Activated T-cell treated with anti-CD3 and anti-CD28 coated beads for 24 hours (primary cell): ENCODE data around the gene AJM1.
A peak's percentile ranks its signal among the peaks of the same experiment; 100 is the strongest.
"Not testable (repeated sequence)": the region's sequence is repeated elsewhere in the genome, so short reads cannot be mapped to it uniquely, and the experiment has no call there.

Experiments
- DNase-seq: peaks from one replicate; pipeline ENCODE4 v3.0.0-alpha.2; 2020; ENCODE audit warnings: low read depth

AJM1 gene

GRCh38 chr9:136831720-136832104 lies 10.6 kb upstream of the AJM1 start:
- DNase-seq, result no peak

DNA sequence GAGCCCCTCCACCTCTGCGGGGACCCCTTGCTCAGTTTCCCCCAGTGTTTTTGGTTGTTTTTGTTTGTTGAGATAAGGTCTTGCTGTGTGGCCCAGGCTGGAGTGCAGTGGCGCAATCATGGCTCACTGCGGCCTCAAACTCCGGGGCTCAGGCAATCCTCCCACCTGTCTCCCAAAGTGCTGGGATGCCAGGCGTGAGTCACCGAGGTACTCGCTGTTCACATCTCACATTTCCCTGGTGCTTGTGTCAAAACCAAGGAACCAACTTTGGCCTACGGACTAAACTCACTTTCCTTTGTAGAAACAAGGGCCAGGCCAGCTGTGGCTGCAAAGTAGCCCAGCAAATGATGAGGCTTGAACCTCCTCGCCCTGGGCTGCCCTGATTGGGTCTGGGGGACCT lies 9.7 kb upstream of the AJM1 start:
- no peak for DNase-seq

- not testable (repeated sequence) for DNase-seq
Observed at GRCh38 chr9:136833381-136834048, 8.8 kb upstream of the AJM1 start.

GRCh38 chr9:136835162-136835931 lies 6.9 kb upstream of the AJM1 start:
- DNase-seq, result no peak

GRCh38 chr9:136835932-136836904 lies 6.1 kb upstream of the AJM1 start:
- DNase-seq, result no peak

DNA sequence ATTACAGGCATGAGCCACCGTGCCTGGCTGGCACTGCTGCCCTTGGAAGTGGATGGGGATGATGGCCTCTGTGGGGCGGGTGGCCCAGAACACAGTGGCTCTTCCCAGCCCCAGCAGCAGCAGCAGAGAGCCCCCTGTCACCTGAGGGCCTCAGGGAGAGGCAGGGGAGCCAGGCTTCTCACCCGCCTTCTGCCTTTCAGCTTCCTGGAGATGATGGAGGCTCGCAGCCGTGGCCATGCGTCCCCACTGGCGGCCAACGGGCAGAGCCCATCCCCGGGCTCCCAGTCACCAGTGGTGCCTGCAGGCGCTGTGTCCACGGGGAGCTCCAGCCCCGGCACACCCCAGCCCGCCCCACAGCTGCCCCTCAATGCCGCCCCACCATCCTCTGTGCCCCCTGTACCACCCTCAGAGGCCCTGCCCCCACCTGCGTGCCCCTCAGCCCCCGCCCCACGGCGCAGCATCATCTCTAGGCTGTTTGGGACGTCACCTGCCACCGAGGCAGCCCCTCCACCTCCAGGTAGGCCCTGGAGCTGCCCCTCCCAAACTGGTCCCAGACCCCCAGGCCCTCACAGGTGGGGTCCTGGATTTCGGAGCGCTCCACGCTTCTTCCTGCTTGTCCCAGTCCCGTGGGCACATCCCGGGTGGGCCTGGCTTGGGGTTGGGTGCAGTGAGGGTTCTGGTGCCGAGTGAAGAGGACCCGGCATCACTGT lies 5.0 kb upstream of the AJM1 start:
- DNase-seq, result no peak

- DNase-seq, result not testable (repeated sequence)
Observed at GRCh38 chr9:136837856-136838277, 4.4 kb upstream of the AJM1 start.

DNA sequence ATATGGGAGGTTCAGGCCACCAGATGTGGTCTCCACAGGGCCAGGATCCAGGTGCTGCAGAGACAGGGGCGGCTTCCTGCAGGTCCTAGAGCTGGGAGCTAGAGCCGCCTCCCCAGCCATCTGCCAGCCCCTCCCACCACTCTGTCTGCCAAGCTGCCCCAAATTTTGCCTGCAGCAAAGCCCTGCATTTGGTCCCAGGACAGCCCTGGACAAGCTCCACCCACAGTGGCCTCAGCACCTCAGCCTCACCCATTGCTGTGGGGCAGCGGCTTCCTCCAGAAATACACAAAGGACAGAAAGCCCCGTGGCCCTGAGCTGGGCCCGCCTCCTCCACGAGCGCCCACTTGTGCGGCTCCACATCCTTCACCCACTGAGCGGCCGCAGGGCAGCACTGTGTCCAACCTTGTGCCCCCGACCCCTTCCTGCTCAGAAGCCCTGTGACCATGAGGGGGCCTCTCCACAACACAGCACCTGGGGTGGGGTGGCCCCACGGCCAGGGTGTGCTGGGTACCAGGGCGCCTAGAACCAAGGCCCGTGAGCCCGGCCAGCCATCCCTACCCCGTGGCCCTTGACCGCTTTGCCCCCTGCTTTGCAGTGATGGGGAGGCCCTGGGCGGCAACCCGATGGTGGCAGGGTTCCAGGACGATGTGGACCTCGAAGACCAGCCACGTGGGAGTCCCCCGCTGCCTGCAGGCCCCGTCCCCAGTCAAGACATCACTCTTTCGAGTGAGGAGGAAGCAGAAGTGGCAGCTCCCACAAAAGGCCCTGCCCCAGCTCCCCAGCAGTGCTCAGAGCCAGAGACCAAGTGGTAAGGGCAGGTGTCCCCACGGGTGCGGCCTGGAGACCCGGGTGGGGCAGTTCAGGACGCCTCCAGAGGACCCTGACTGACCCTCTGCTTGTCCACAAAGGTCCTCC lies 3.7 kb upstream of the AJM1 start:
- no peak for DNase-seq

GRCh38 chr9:136839229-136840139 lies 2.8 kb upstream of the AJM1 start:
- no peak for DNase-seq

GRCh38 chr9:136840140-136840876 lies 2.0 kb upstream of the AJM1 start:
- DNase-seq, result no peak

- no peak for DNase-seq
Observed at GRCh38 chr9:136840877-136841645, 1.2 kb upstream of the AJM1 start.

DNA sequence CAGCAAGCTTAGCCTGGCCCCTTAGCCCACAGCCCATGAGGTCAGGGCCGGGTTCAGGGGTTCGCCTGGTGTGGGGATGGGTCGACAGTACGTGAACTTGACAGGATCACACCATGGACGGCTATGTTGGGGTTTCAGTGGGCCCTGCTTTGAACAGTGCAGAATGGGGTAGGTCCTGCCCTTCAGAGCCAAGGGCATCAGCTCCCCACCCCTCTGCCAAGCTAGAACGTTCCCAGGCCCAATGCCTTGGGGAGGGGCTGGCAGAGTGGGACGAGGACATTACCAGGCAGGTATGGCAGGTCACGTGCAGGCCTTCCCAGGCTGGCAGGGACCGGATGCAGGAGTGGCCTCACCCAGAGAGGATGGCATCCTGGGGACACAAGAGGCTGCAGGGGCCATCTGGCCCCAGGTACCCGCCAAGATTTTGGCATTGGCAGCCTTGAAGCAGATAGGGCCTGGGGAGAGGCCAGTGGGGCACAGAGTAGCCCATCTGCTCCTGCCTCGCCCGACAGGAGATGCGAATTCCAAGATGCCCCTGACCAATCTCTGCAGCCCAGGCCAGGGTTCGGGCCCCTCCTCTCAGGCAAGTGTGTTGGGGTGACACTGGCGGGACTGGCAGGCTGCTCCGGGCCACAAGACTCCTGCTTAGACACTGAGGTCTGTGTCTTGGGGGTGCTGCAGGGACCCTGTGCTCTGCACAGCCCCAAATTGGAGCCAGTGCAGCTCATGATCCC lies 465 bp upstream of the AJM1 start:
- DNase-seq, result not testable (repeated sequence)

DNA sequence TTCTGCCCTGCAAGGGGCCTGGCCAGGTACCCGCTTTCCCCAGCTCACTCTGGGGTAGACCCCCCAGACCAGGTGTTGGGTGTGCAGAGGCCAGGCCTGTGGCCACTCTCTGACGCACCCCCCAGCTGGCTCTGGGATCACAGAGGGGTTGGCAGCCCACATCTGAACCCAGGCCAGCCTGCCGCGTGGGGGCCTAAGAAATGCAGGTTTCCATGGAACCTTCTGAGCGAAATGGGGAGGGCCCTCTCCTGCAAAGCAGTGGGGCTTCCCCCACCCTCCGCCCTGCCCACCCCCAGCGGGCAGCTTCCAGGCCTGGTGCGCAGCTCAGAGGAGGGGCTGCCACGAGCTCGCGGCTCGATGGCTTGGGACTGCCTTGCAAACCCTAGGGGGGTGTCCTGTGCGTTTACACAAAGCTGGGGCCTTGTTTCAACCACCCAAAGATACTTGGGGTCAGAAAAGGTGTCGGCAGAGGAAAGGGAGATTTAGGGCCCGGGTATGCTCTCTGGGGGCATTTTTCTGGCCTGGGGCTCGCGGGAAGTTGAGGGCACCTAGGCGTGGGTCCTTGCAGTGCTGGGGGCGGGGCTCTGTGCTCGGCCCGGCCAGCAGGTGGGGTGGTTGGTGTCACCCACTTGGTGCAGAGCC lies 1.0 kb downstream of the AJM1 start:
- DNase-seq, result not testable (repeated sequence)

- DNase-seq, result peak; percentile 53
Observed at GRCh38 chr9:136843801-136844740, 1.8 kb downstream of the AJM1 start.

- no peak for DNase-seq
Observed at GRCh38 chr9:136844761-136845464, 2.6 kb downstream of the AJM1 start.
